SH-SY5Y (cell line): ENCODE data around the gene NOL4L.

ENCODE experiments used
- GATA2 ChIP-seq: IDR thresholded peaks from 2 replicates; pipeline ENCODE4 v1.6.1; 2011; ENCODE audit warnings: mild to moderate bottlenecking, low read depth, low read length
- GATA3 ChIP-seq: IDR thresholded peaks from 2 replicates; pipeline ENCODE4 v1.6.1; 2011; ENCODE audit warnings: low read depth, mild to moderate bottlenecking, low read length, moderate library complexity

GRCh38 chr20:32434434-32434833 lies 150.7 kb downstream of the NOL4L start:
- no peak for TF ChIP-seq GATA2
- no peak for TF ChIP-seq GATA3
